ENCODE results near the gene DEUP1.

Gene DEUP1

GRCh38 chr11:93330446-93330984 is at the start of gene DEUP1:
DEUP1 (plus strand) TSS chr11:93330742; CDS start chr11:93332260, 1,518 bp downstream.
- TF ChIP-seq ZFX (IDR thresholded peaks at IDR 0.05), result no peak
- TF ChIP-seq, protein P1, sequence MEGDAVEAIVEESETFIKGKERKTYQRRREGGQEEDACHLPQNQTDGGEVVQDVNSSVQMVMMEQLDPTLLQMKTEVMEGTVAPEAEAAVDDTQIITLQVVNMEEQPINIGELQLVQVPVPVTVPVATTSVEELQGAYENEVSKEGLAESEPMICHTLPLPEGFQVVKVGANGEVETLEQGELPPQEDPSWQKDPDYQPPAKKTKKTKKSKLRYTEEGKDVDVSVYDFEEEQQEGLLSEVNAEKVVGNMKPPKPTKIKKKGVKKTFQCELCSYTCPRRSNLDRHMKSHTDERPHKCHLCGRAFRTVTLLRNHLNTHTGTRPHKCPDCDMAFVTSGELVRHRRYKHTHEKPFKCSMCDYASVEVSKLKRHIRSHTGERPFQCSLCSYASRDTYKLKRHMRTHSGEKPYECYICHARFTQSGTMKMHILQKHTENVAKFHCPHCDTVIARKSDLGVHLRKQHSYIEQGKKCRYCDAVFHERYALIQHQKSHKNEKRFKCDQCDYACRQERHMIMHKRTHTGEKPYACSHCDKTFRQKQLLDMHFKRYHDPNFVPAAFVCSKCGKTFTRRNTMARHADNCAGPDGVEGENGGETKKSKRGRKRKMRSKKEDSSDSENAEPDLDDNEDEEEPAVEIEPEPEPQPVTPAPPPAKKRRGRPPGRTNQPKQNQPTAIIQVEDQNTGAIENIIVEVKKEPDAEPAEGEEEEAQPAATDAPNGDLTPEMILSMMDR (conservative IDR thresholded peaks at IDR 0.05), result no peak
- no peak within 1 kb of the TSS for H3K27ac ChIP-seq

DNA sequence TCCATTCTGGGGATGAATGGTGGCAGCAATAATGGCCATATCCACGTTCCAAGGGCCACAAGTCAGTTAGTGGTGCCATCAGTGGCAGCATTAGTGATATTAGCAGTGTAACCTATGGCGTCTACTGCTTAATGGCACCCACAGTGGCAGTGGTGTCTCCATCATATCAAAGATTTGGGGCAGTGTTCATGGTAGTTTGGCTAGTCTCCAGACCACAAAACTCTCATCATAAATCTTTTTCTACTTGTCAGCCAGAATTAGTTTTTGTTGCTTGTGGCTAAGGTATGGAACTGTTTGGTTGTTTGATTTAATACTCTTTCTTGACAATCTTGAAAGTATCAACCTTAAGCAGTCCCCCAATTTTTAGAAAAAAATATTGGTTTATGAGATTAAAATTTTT is 45.1 kb upstream of the DEUP1 start:
- H3K27ac ChIP-seq, result no peak overlapping the region
- TF ChIP-seq, protein P1 (conservative IDR thresholded peaks at IDR 0.05), result no peak
- TF ChIP-seq ZFX (IDR thresholded peaks at IDR 0.05), result no peak

DNA sequence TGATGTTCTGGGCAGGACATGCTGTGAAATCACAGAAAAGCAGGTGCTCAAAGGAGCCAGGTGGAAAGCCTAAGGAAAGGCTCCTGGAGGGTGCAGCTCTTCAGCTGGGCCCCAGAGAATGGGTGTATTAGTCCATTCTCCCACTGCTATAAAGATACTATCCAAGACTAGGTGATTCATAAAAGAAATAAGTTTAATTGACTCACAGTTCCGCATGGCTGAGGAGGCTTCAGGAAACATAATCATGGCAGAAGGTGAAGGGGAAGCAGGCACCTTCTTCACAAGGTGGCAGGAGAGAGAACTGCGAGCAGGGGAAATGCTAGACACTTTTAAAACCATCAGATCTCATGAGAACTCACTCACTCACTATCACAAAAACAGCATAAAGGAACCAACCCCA is 43.1 kb upstream of the DEUP1 start:
- H3K27ac ChIP-seq, result no peak overlapping the region
- no peak for TF ChIP-seq ZFX (IDR thresholded peaks at IDR 0.05)
- TF ChIP-seq, protein P1 (conservative IDR thresholded peaks at IDR 0.05), result no peak

- TF ChIP-seq ZFX (IDR thresholded peaks at IDR 0.05), result no peak
- TF ChIP-seq, protein P1 (conservative IDR thresholded peaks at IDR 0.05), result no peak
- no peak overlapping the region for H3K27ac ChIP-seq
Observed at GRCh38 chr11:93288079-93288478, 42.5 kb upstream of the DEUP1 start.

DNA sequence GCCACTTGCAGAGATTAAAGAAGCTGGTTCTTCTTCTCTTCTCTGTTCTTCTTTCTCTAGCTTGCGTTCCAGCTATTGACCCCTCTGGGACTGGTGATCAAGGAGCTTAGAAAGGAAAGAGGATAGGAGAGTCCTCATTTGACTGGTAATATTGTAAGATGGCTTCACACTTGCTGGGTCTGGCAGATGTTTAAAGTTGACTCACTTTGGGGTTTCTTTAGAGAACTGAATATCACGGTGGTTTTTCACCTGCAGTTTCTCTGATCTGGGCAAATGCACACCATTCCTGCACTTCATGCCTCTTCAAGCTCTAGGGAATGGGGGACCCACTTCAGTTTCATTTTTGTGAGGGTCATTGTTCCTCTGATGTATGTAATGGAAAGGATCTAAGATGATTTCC is 41.8 kb upstream of the DEUP1 start:
- no peak for TF ChIP-seq ZFX (IDR thresholded peaks at IDR 0.05)
- TF ChIP-seq, protein P1 (conservative IDR thresholded peaks at IDR 0.05), result no peak
- no peak overlapping the region for H3K27ac ChIP-seq

- TF ChIP-seq, protein P1 (conservative IDR thresholded peaks at IDR 0.05), result no peak
- TF ChIP-seq ZFX (IDR thresholded peaks at IDR 0.05), result no peak
- H3K27ac ChIP-seq, result no peak overlapping the region
Observed at GRCh38 chr11:93289782-93290463, 40.6 kb upstream of the DEUP1 start.

DNA sequence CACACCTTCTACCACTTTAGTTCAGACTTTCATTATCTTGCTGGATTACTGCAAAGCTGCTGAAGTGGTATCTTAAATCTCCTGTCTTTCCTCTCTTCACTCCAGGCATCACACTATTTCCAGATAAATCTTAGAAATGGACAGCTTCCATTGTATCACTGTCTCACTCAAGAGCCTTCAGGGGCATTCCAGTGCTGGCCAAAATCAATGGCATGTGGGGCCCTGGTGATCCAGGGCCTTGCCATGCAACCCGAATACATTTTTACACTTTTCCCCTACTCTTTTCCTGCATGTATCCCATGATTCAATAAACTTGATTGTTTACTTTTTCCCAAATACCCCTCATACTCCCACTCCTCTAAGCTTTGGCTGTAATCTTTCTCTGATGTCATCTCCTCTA is 39.4 kb upstream of the DEUP1 start:
- no peak for TF ChIP-seq ZFX (IDR thresholded peaks at IDR 0.05)
- TF ChIP-seq, protein P1 (conservative IDR thresholded peaks at IDR 0.05), result no peak
- H3K27ac ChIP-seq, result no peak overlapping the region

Measured in C4-2B (cell line).